CD14-positive monocyte (primary cell): ENCODE data around the gene KCNN3. TPM values are rescaled to one million over a fixed set of nuclear protein-coding genes. Genes with fewer than 3 reads are reported as not detected.

ENCODE experiments used
- DNase-seq, 3 donors: peaks; one replicate each; pipeline ENCODE4 v3.0.0-alpha.2; 2011 to 2022
- H2AFZ ChIP-seq: 2 replicates; pipeline ENCODE4 v1.6.0; 2012; ENCODE audit warnings: mild to moderate bottlenecking, low read depth, low read length, inconsistent platforms; ENCODE audit not compliant: insufficient read depth, poor library complexity, severe bottlenecking
- H3K27ac ChIP-seq, 2 donors: 1 replicate in 1 of 2; 2 replicates in 1 of 2; pipeline ENCODE4 v1.5.1; 2012 to 2013; ENCODE audit warnings: low read length in 2 of 2, control low read depth in 1 of 2, inconsistent platforms in 1 of 2, low read depth in 1 of 2, mild to moderate bottlenecking in 1 of 2
- H3K27me3 ChIP-seq, 2 donors: one replicate each; pipeline versions ENCODE4 v1.6.0 to v1.6.1; 2011 to 2013; ENCODE audit warnings: low read length in 2 of 2; ENCODE audit not compliant: control insufficient read depth in 2 of 2, insufficient read depth in 2 of 2
- H3K36me3 ChIP-seq, 2 donors: replicated peaks in 1 of 2; 1 replicate in 1 of 2; 2 replicates in 1 of 2; pipeline versions ENCODE4 v1.5.1 to v1.6.1; 2012 to 2013; ENCODE audit warnings: low read length in 2 of 2, control low read depth in 1 of 2, inconsistent platforms in 1 of 2, mild to moderate bottlenecking in 1 of 2; ENCODE audit not compliant: insufficient read depth in 2 of 2, control insufficient read depth in 1 of 2
- H3K4me1 ChIP-seq, 2 donors: 1 replicate in 1 of 2; 2 replicates in 1 of 2; pipeline versions ENCODE4 v1.5.1 to v1.6.1; 2012 to 2013; ENCODE audit warnings: low read length in 2 of 2, control low read depth in 1 of 2, inconsistent platforms in 1 of 2, mild to moderate bottlenecking in 1 of 2, moderate library complexity in 1 of 2; ENCODE audit not compliant: insufficient read depth in 2 of 2, control insufficient read depth in 1 of 2
- H3K4me2 ChIP-seq: replicated peaks from 2 replicates; pipeline ENCODE3; 2012; ENCODE audit warnings: low read length, moderate library complexity, mild to moderate bottlenecking; ENCODE audit not compliant: poor library complexity, severe bottlenecking; ENCODE audit errors: extremely low read depth
- H3K4me3 ChIP-seq, 3 experiments: fragments of 200-600 bp in 1 of 3; sonication (generic) in 1 of 3; replicated peaks in 1 of 3; 1 replicate in 2 of 3; 2 replicates in 1 of 3; pipeline ENCODE4 v1.5.1; 2011 to 2013; ENCODE audit warnings: low read length in 3 of 3, mild to moderate bottlenecking in 3 of 3, control low read depth in 2 of 3, low read depth in 2 of 3, inconsistent platforms in 1 of 3, moderate library complexity in 1 of 3
- H3K79me2 ChIP-seq: 2 replicates; pipeline ENCODE4 v1.6.0; 2012; ENCODE audit warnings: mild to moderate bottlenecking, control low read depth, inconsistent platforms, low read length, moderate library complexity; ENCODE audit not compliant: insufficient read depth
- H3K9ac ChIP-seq: 2 replicates; pipeline ENCODE4 v1.6.0; 2017; ENCODE audit warnings: low read length, mild to moderate bottlenecking; ENCODE audit not compliant: insufficient read depth, poor library complexity, severe bottlenecking
- H3K9me3 ChIP-seq, 2 donors: replicated peaks in 1 of 2; 1 replicate in 1 of 2; 2 replicates in 1 of 2; pipeline versions ENCODE4 v1.5.1 to v1.6.1; 2012 to 2013; ENCODE audit warnings: low read length in 2 of 2, control low read depth in 1 of 2; ENCODE audit not compliant: control insufficient read depth in 1 of 2, insufficient read depth in 1 of 2
- H4K20me1 ChIP-seq: 2 replicates; pipeline ENCODE4 v1.6.0; 2012; ENCODE audit warnings: mild to moderate bottlenecking, low read length, control low read depth, moderate library complexity; ENCODE audit not compliant: insufficient read depth
- H3K27ac Mint-ChIP-seq, 7 donors: one replicate each; pipeline ENCODE4 v1.8.0; 2020; ENCODE audit warnings: mild to moderate bottlenecking in 7 of 7, mixed read lengths in 7 of 7, moderate library complexity in 6 of 7, inconsistent platforms in 2 of 7
- H3K27me3 Mint-ChIP-seq, 3 donors: one replicate each; pipeline ENCODE4 v1.8.0; 2021 to 2022; ENCODE audit warnings: low read depth in 3 of 3, mild to moderate bottlenecking in 3 of 3, mixed read lengths in 3 of 3, moderate library complexity in 3 of 3, inconsistent platforms in 1 of 3
- H3K36me3 Mint-ChIP-seq, 2 donors: one replicate each; pipeline ENCODE4 v1.8.0; 2020; ENCODE audit warnings: mixed read lengths in 2 of 2, inconsistent platforms in 1 of 2, mild to moderate bottlenecking in 1 of 2
- H3K4me1 Mint-ChIP-seq: one replicate; pipeline ENCODE4 v1.8.0; 2020; ENCODE audit warnings: mild to moderate bottlenecking, mixed read lengths
- H3K4me3 Mint-ChIP-seq, 2 donors: one replicate each; pipeline ENCODE4 v1.8.0; 2020; ENCODE audit warnings: mild to moderate bottlenecking in 2 of 2, mixed read lengths in 2 of 2, moderate library complexity in 1 of 2
- H3K9me3 Mint-ChIP-seq, 7 donors: one replicate each; pipeline ENCODE4 v1.8.0; 2020 to 2022; ENCODE audit warnings: mixed read lengths in 7 of 7, mild to moderate bottlenecking in 6 of 7, moderate library complexity in 6 of 7, inconsistent platforms in 2 of 7
- WGBS: methylation state at CpG from one replicate; pipeline ENCODE4 v1.1.5; 2013; ENCODE audit warnings: missing lambda C conversion rate; ENCODE audit not compliant: insufficient coverage; 5-methylcytosine and 5-hydroxymethylcytosine counted together
- intact Hi-C, 2 donors: fragments of 100-400 bp; cut with micrococcal nuclease; formaldehyde crosslinking; loops; one replicate each; pipeline versions ENCODE4 v1.15.0 to v1.15.1; 2023
- polyA plus RNA-seq, 3 donors: library from polyadenylated mRNA; depleted of rRNA in 1 of 3; unstranded in 2 of 3; stranded (reverse) in 1 of 3; fragments of 300-500 nt in 2 of 3; fragments of >200 nt in 1 of 3; fragmentation: Illumina TruSeq in 2 of 3; gene quantifications; 1 replicate in 2 of 3; 2 replicates in 1 of 3; pipeline ENCODE4 v1.2.3, GENCODE V29; 2012 to 2021
- TF ChIP-seq, protein P1 (sequence below): fragments of 200-600 bp; IDR thresholded peaks from one replicate; pipeline ENCODE4 v1.8.0; 2022; ENCODE audit warnings: antibody characterized with exemption, mild to moderate bottlenecking

KCNN3 gene
- polyA plus RNA-seq, 3 donors: not detected

DNA sequence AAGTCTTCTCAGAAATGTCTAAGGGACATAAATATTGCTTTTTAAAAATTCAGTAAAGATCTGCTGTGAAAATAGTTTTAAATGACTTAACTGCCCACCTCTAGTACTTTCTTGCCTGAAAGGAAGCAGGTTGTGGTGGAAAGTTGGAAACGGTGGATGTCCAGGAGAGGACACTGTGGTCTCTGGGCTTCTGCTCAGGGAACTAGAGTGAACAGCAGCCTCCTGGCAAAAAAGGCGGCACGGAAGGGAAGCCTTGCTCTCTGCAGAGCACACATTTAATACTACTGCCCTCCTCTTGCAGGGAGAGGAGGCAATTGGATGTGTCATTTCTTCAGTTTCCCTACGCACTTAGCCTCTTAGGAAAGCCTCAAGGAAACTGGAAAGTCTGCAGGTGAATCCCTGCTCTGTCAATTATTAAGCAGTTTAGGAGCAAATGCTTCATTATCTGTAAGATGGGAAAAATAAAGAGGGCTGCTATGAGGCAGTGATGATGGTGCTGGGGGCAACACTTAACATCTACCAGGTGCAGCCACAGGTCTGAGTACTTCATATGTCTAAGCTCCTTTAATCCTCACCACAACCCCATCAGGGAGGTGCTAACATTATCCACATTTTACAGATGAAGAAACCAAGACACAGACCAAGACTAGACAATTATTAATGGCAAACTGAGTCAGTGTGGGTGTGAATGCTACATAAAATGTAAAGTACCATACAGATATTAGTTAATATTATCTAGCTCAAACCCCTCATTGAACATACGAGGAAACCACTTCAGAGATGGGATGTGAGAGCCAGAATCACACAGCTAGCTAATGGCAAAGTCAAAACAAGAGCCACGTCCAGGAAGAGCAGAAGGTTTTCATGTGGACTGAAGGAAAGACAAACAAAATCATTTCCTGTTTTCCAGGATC lies 153.2 kb downstream of the KCNN3 start:
- H3K36me3 ChIP-seq: no peaks in the 10 kb centered on the region
- Mint-ChIP-seq H3K27me3 (peaks cover 0 to 6% (median 5%) of the 10 kb centered on the region in 3 donors), H3K27ac (peak overlapping the region in 2 of 7 donors; percentile 73 to 89), H3K36me3 (peaks cover 0 to 2% of the 10 kb centered on the region in 2 donors), H3K9me3 (no peaks in the 10 kb centered on the region), H3K4me1 (peaks cover 33% of the 10 kb centered on the region), H3K4me3 (no peak overlapping the region)
- peaks cover 0 to 5% of the 10 kb centered on the region in 2 donors for H3K27me3 ChIP-seq
- TF ChIP-seq, protein P1, sequence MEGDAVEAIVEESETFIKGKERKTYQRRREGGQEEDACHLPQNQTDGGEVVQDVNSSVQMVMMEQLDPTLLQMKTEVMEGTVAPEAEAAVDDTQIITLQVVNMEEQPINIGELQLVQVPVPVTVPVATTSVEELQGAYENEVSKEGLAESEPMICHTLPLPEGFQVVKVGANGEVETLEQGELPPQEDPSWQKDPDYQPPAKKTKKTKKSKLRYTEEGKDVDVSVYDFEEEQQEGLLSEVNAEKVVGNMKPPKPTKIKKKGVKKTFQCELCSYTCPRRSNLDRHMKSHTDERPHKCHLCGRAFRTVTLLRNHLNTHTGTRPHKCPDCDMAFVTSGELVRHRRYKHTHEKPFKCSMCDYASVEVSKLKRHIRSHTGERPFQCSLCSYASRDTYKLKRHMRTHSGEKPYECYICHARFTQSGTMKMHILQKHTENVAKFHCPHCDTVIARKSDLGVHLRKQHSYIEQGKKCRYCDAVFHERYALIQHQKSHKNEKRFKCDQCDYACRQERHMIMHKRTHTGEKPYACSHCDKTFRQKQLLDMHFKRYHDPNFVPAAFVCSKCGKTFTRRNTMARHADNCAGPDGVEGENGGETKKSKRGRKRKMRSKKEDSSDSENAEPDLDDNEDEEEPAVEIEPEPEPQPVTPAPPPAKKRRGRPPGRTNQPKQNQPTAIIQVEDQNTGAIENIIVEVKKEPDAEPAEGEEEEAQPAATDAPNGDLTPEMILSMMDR: no peak
- no peak overlapping the region for H3K4me3 ChIP-seq
- H2AFZ ChIP-seq: no peak overlapping the region
- H4K20me1 ChIP-seq: no peaks in the 10 kb centered on the region
- no peak for DNase-seq
- H3K9me3 ChIP-seq: no peaks in the 10 kb centered on the region
- no peak overlapping the region for H3K4me2 ChIP-seq
- intact Hi-C loops: no loop called here
- 100% methylated on average over 2 of the region's 6 CpGs for WGBS
- H3K4me1 ChIP-seq: peaks cover 65 to 74% of the 10 kb centered on the region in 2 donors
- H3K27ac ChIP-seq: peak overlapping the region in 1 of 2 donors; percentile 84
- H3K79me2 ChIP-seq: no peaks in the 10 kb centered on the region
- H3K9ac ChIP-seq: no peak overlapping the region

GRCh38 chr1:154716011-154716410 lies 154.1 kb downstream of the KCNN3 start:
- Mint-ChIP-seq H3K4me1 (peaks cover 24% of the 10 kb centered on the region), H3K36me3 (peaks cover 0 to 2% of the 10 kb centered on the region in 2 donors), H3K27ac (peak overlapping the region in 1 of 7 donors; percentile 89), H3K4me3 (peak overlapping the region in 1 of 2 donors; percentile 16), H3K9me3 (no peaks in the 10 kb centered on the region), H3K27me3 (peaks cover 0 to 7% (median 6%) of the 10 kb centered on the region in 3 donors)
- 0% methylated on average over 2 of the region's 2 CpGs for WGBS
- Histone ChIP-seq H3K4me2 (peak overlapping the region; percentile 10), H3K27ac (peak overlapping the region; percentile 7 to 84), H3K4me1 (peaks cover 56 to 66% of the 10 kb centered on the region in 2 donors), H3K4me3 (no peak overlapping the region), H3K36me3 (no peaks in the 10 kb centered on the region), H2AFZ (no peak overlapping the region), H3K9me3 (no peaks in the 10 kb centered on the region), H3K79me2 (no peaks in the 10 kb centered on the region), H3K27me3 (peaks cover 0 to 5% of the 10 kb centered on the region in 2 donors), H3K9ac (no peak overlapping the region), H4K20me1 (no peaks in the 10 kb centered on the region)
- TF ChIP-seq, protein P1: no peak
- peak; percentile 90 to 91 (median 91) for DNase-seq
- intact Hi-C loops: no loop called here
